ENCODE measurements around the gene TRMT10B. TPM values are rescaled to one million over a fixed set of nuclear protein-coding genes. Genes with fewer than 3 reads are reported as not detected.

Gene TRMT10B
- total and polyA plus RNA-seq, 10 of the 15 experiments (the other 5 are each of a cell fraction or from before 2014, with no cell fraction given): 3.7 to 11.7 (median 6.8) TPM

DNA sequence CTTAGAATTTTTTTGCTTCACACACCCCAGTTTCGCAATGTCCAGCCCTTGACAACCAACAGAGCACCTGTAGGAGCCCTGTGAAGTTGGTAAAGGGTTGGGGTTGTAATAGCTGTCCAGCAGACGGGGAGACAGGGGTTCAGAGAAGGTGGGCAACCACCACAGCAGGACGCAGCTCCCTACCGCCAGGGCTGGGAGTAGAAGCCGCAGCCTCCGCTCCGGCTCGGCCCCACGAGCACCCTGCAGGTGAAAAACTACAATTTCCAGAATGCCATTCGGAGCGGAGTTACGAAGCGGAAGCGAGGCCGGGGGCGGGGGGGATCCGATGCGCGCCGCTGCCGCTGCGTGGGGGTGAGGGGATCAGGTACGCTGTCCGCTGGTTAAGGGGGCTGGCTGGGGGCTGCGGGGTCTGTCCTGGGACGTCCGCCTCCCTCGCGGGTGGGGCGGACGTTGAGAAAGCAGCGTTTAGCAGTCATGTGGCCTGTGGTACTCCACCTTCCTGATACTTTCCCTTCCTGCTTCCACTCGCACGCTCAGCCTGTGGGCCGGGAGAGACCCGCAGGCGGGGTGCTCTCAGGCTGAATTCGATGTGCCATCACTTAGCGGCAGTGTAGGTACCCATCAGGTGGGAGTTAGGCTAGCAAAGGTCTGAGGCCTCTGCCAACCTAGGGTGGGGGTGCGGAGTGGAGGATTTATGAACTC, at the start of gene TRMT10B (continued):
- no peak for TF ChIP-seq MYC (IDR thresholded peaks at IDR 0.05; ENCODE audit: insufficient read depth, insufficient read length, insufficient replicate concordance, low read length, severe bottlenecking)
- no peak for TF ChIP-seq STAT3 (IDR thresholded peaks at IDR 0.05; ENCODE audit: low read depth, low read length)
- TF ChIP-seq HDGF (IDR thresholded peaks at IDR 0.05): no peak
- TF ChIP-seq, protein P1, sequence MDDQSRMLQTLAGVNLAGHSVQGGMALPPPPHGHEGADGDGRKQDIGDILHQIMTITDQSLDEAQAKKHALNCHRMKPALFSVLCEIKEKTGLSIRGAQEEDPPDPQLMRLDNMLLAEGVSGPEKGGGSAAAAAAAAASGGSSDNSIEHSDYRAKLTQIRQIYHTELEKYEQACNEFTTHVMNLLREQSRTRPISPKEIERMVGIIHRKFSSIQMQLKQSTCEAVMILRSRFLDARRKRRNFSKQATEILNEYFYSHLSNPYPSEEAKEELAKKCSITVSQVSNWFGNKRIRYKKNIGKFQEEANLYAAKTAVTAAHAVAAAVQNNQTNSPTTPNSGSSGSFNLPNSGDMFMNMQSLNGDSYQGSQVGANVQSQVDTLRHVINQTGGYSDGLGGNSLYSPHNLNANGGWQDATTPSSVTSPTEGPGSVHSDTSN (IDR thresholded peaks at IDR 0.05; ENCODE audit: insufficient replicate concordance, low read depth, low read length): no peak
- TF ChIP-seq EP300 (IDR thresholded peaks at IDR 0.05; ENCODE audit: borderline replicate concordance in 1 of 2, control insufficient read depth in 1 of 2, low read depth in 2 of 2, low read length in 2 of 2): no peak
- TF ChIP-seq, protein P2, sequence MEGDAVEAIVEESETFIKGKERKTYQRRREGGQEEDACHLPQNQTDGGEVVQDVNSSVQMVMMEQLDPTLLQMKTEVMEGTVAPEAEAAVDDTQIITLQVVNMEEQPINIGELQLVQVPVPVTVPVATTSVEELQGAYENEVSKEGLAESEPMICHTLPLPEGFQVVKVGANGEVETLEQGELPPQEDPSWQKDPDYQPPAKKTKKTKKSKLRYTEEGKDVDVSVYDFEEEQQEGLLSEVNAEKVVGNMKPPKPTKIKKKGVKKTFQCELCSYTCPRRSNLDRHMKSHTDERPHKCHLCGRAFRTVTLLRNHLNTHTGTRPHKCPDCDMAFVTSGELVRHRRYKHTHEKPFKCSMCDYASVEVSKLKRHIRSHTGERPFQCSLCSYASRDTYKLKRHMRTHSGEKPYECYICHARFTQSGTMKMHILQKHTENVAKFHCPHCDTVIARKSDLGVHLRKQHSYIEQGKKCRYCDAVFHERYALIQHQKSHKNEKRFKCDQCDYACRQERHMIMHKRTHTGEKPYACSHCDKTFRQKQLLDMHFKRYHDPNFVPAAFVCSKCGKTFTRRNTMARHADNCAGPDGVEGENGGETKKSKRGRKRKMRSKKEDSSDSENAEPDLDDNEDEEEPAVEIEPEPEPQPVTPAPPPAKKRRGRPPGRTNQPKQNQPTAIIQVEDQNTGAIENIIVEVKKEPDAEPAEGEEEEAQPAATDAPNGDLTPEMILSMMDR (IDR thresholded peaks at IDR 0.05 in 2 of 3, conservative IDR thresholded peaks at IDR 0.05 in 1 of 3; ENCODE audit: control insufficient read depth in 2 of 3, extremely low read depth in 1 of 3, insufficient read depth in 1 of 3, low read depth in 3 of 3, low read length in 3 of 3): no peak
- TF ChIP-seq, protein P3, sequence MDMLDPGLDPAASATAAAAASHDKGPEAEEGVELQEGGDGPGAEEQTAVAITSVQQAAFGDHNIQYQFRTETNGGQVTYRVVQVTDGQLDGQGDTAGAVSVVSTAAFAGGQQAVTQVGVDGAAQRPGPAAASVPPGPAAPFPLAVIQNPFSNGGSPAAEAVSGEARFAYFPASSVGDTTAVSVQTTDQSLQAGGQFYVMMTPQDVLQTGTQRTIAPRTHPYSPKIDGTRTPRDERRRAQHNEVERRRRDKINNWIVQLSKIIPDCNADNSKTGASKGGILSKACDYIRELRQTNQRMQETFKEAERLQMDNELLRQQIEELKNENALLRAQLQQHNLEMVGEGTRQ (IDR thresholded peaks at IDR 0.05; ENCODE audit: borderline replicate concordance, low read depth, low read length): peak; percentile 12; the same call in 1 of the 2 replicates
- no peak for TF ChIP-seq SREBF2 (IDR thresholded peaks at IDR 0.05; ENCODE audit: low read length)
- 0 out of 2 replicates have a peak, but pooled peaks have one; percentile 19 for TF ChIP-seq PML (IDR thresholded peaks at IDR 0.05; ENCODE audit: low read length)
- TF ChIP-seq IKZF1 (conservative IDR thresholded peaks at IDR 0.05): peak; percentile 77
- TF ChIP-seq KLF5 (IDR thresholded peaks at IDR 0.05; ENCODE audit: partially characterized antibody): no peak
- TF ChIP-seq, protein P4, sequence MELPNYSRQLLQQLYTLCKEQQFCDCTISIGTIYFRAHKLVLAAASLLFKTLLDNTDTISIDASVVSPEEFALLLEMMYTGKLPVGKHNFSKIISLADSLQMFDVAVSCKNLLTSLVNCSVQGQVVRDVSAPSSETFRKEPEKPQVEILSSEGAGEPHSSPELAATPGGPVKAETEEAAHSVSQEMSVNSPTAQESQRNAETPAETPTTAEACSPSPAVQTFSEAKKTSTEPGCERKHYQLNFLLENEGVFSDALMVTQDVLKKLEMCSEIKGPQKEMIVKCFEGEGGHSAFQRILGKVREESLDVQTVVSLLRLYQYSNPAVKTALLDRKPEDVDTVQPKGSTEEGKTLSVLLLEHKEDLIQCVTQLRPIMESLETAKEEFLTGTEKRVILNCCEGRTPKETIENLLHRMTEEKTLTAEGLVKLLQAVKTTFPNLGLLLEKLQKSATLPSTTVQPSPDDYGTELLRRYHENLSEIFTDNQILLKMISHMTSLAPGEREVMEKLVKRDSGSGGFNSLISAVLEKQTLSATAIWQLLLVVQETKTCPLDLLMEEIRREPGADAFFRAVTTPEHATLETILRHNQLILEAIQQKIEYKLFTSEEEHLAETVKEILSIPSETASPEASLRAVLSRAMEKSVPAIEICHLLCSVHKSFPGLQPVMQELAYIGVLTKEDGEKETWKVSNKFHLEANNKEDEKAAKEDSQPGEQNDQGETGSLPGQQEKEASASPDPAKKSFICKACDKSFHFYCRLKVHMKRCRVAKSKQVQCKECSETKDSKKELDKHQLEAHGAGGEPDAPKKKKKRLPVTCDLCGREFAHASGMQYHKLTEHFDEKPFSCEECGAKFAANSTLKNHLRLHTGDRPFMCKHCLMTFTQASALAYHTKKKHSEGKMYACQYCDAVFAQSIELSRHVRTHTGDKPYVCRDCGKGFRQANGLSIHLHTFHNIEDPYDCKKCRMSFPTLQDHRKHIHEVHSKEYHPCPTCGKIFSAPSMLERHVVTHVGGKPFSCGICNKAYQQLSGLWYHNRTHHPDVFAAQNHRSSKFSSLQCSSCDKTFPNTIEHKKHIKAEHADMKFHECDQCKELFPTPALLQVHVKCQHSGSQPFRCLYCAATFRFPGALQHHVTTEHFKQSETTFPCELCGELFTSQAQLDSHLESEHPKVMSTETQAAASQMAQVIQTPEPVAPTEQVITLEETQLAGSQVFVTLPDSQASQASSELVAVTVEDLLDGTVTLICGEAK (IDR thresholded peaks at IDR 0.05; ENCODE audit: borderline replicate concordance): peak; percentile 74; the same call in 1 of the 2 replicates
- 0 out of 2 replicates have a peak, but pooled peaks have one; percentile 47 for TF ChIP-seq GATAD2B (conservative IDR thresholded peaks at IDR 0.05; ENCODE audit: low read depth)
- TF ChIP-seq DPF2 (IDR thresholded peaks at IDR 0.05): no peak
- TF ChIP-seq, protein P5, sequence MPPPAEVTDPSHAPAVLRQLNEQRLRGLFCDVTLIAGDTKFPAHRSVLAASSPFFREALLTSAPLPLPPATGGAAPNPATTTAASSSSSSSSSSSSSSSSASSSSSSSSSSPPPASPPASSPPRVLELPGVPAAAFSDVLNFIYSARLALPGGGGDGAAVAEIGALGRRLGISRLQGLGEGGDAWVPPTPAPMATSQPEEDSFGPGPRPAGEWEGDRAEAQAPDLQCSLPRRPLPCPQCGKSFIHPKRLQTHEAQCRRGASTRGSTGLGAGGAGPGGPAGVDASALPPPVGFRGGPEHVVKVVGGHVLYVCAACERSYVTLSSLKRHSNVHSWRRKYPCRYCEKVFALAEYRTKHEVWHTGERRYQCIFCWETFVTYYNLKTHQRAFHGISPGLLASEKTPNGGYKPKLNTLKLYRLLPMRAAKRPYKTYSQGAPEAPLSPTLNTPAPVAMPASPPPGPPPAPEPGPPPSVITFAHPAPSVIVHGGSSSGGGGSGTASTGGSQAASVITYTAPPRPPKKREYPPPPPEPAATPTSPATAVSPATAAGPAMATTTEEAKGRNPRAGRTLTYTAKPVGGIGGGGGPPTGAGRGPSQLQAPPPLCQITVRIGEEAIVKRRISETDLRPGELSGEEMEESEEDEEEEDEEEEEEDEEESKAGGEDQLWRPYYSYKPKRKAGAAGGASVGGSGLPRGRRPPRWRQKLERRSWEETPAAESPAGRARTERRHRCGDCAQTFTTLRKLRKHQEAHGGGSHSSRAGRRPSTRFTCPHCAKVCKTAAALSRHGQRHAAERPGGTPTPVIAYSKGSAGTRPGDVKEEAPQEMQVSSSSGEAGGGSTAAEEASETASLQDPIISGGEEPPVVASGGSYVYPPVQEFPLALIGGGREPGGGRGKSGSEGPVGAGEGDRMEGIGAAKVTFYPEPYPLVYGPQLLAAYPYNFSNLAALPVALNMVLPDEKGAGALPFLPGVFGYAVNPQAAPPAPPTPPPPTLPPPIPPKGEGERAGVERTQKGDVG (CRISPR knock-in tag; IDR thresholded peaks at IDR 0.05): no peak
